NAMALWA (cell line): ENCODE data around the gene RAD51B.
A peak's percentile ranks its signal among the peaks of the same experiment; 100 is the strongest.

Source experiments
- DNase-seq: peaks from one replicate; pipeline ENCODE4 v3.0.0-alpha.2; 2015; ENCODE audit warnings: low spot score

RAD51B gene

DNA sequence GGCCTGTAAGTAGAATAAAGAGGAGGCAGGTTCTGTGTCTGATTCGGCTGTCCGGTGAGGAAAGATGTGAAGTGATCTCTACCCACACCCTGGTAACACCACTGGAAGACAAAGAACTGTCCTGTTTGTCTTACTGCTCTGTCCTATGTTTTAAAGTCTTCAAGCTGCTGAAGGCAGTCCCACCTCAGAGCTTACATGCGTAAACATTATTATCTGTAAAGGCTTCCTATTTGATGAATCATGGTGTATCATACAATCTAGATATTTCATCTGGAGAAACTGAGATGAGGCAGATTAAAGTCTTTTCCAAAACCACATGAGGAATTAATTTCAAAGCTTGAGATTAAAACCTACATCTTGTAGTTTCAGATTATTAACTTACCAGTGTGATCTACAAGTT lies 545.6 kb downstream of the RAD51B start:
- DNase-seq = no peak

DNA sequence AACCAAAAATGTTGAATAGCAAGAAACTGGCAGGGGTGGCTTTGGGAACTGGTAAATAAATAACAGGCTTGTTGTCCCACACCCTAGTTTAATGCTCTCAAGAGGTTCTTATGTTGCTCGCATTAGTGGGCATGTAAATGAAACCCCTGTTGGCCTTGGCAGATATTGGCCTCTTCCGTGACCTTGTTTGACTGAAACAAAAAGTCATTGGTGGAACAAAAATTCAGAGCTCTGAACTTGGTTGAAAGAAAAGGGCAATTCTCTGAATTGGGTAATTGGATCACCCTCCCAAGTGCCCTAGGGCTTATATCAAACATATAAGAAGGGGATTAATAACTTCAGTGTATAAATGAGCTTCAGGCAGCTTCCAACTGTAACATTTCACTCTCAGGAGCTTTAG lies 547.1 kb downstream of the RAD51B start:
- no peak for DNase-seq

DNA sequence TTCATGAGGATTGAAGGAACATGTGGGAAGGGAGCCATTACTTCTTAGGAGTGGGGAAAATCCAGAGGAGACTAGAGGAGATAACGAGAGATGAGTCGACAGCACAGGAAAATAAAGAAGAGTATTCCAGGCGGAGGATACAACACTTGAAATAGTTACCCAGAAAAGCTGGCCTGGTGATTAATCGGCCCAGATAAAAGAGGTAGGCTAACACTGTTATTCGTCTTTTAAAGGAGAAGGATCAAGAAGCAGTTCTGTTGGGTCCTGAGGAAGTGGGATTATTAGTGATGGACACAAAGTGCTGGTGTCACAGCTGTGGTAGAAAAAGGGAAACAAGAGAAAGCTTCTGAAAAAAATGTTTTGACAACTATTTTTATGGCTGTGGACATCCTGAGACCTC lies 548.0 kb downstream of the RAD51B start:
- peak; percentile 2 for DNase-seq

DNA sequence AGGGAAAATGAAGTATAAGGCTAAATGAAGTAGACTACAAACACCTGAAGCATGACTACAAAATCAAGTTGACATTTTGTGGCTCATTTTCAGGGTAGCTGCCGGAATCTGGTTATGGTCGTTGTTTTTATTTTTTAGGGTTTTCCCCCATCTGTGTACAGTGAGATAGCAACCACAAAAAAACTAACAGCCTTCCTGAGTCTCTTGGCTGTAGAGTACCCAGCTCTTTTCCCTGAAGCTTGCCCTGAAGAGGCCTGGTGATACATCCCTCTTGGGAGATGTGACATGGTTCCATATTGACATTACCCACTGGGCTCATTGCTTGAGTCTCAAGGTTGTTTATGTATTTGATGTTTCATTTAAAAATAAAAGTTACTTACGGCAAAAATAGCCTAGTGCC lies 549.3 kb downstream of the RAD51B start:
- no peak for DNase-seq

DNA sequence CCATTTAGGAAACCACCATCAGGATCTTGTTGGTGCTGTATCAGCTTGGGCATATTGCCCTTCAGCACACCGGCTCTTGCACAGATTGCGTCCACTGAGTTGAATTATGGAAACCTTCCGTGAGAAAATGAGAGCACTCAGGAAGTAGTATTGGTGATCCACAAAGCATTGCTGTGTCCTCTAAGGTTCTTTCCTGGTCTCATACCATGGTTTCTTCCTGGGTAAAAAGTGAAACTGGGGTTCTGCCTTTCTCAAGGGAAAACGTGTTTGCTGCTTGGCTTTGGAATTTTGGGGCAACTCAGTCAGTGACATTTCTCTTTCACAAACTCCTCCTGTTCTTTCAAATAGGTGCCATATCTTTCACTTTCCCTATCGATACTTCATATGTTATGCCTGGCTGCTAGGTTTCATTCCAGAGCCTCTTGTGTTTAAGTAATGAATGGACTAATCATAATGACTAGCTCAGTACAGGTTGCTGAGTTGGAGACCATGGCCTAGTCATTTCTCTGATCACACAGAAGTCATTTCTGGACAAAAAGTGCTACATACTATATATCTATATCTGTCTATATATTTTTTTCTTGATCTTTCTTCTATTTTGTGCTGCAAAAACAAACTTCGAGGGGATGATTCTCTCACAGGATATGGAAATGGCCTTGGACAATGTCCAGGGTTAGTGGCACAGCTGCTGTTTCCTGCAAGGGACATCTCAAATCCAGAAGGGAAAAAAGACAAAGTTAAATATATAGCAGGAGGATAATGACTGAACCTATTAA lies 549.9 kb downstream of the RAD51B start:
- no peak for DNase-seq

DNA sequence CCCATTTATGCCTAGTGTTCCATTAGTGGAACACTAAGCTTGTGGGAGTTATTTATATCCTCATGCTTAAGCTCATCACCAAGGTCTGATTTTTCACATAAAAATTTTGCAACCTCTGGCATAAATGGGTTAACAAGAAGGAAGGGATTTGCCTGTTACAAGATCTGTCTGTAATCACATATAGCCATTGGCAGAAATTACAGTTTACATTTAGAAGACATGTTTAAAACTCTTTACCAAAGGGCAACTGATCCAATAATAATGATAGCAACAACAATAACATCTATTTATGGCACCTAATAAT lies 550.4 kb downstream of the RAD51B start:
- no peak for DNase-seq

DNA sequence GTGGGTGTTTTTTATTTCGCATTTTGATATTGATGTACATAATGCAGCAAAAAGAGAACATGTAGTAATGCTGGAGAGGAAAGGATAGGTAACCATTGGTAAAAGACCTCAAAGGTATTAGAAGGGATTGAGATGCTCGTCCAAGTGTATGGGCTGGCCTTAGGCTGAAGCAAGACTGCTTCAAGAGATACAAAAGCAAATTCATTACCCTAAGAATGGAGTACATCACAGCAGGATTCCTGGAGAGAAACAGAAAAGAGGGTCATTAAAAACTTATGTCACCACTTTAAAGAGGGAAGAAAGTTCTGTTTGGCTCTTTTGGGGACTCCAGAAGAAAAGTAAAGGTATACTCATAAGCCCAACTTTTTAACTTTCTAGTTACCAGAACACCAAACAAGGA lies 552.8 kb downstream of the RAD51B start:
- no peak for DNase-seq

DNA sequence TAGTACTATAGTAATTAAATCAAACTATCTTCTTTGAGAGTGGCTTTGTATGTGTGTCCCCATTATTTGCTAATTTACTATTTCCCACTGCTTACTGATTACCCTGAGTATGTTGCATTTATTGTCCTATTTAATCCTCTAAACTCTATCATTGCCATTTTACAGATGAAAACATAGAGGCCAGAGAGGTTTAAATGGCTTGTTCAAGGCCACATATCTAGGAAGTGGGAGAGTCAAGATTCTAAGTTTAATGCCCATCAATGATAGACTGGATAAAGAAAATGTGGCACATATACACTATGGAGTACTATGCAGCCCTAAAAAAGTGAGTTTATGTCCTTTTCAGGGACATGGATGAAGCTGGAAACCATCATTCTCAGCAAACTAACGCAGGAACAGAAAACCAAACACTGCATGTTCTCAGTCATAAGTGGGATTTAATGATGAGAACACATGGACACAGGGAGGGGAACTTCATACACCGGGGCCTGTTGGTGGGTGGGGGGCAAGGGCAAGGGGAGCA lies 553.6 kb downstream of the RAD51B start:
- no peak for DNase-seq

DNA sequence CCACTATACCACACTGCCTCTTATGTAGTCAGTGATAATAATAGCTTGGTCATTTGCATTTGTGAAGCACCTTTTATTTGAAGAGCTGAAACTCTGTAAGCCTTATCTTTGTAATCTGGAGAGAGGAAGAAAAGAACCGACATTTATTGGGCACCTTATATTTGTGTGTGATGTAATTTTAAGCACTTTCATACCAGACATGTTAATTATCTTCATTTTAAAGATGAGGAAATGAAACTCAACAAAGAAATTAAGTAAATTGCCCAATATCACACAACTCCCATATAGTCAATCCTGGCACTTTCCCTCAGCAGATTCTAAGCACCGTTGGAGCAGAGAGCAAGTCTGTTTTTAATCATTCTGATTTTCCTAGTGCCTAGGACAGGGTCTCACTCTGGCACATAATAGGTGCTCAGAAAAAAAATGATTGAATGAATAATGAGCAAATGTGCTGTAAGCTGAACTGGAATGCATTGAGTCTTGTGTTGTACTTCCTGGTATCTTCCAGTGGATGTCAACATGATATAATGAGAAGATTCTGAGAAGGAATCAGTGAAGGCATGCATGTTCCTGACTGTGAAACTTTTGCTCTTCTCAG lies 554.4 kb downstream of the RAD51B start:
- peak; percentile 6 for DNase-seq

DNA sequence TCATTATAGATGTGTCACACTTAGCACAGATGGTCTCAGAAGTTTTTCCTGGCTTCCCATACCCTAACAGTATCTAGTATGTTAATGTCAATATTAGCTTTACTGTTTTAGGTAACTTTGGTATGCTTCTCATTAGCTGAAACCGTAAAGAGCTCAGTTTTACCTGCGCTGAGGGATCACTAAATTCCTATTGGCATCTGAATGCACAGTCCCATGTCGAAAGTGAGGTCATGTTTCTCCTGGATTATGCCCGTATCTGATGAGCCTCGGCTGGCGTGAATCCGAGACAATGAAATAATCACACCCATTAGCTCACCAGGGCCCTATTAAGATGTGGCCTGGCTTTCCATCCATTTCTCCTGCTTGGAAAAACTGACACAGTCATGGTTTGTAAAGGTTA lies 555.1 kb downstream of the RAD51B start:
- DNase-seq = no peak

DNA sequence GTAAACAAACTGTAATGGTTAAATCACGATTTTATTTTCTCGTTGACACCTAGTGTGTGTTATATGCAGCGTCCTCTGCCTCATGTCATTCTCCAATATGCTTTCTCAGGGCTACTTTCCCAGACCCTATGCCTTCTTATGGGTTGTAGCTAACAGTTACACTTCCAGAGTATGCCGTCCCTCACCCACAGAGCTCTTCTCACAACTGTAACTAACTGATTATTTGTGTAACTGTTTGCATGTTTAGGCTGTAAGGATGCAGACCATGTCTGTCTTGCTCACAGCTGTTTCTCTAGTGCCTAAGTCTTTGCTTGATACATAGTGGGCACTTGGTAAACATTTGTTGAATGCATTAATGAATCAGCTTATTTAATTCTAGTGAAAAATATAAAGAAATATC lies 555.8 kb downstream of the RAD51B start:
- no peak for DNase-seq

DNA sequence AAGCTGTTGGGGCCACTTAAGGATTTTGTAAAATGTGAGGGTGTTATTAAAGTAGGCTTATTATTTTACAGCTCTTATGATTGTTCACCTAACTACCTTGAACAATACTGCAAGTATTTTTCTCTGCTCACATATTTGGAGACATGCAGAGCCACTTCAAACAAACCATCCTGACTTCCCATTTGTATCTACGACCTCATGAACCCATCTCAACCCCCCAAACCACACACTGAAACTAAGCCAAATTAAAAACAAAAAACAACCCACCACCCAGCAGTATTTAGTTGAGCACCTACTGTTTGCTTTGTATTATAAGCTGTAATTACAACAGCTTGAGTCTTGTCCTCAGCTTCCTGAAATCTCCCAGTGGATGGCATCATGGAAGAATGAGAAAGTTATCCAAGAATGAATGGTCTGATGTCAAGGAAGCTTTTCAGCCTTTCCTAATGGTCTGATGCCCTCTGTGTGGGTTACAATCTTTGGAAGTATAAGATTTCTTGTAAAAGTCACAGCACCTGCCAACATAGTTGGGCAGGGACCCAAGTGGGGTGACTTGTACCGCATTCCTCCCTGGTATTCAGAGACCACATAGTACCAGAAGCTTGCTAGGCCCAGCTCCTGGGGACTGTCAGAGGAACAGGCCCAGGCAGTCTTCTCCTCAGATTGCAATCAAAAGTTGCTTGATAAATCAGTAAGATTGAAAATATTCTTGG lies 556.6 kb downstream of the RAD51B start:
- DNase-seq = no peak

DNA sequence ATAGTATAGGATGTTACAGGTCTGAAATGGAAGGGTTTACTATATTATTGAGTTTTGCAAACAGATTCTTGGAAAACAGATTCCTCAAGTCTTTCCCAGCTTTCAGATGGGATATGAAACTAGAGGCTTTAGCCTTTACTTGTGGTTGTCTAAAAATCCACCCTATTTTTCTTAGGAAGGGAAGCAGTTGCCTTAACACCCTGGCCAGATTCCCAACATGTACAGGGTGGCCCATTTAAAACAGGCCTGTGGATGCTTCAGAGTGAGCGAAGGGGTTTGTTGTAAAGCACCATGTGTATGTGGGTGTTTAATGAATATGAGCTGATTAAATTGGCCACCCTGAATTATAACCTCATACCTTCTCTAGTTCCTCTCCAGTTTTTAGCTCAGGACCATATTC lies 557.4 kb downstream of the RAD51B start:
- DNase-seq = no peak

DNA sequence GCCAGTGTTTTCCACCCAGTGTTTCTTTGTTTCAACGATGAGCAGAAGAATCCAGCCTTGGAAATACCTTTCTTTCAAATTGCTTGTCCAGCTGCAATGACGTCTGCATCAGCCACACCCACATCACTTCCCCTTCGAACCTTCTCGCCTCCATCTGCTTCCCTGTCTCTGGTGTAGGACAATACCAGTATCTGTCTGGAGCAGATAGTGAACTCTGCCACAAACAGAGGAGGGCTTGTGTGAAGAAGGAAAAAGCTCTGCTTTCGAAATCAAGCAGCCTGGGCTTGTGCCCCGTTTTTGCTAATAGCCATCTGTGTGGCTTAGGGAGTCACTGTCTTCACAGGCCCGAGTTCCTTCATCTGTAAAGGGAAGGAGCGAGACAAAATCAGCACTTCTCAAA lies 557.9 kb downstream of the RAD51B start:
- peak; percentile 1 for DNase-seq

DNA sequence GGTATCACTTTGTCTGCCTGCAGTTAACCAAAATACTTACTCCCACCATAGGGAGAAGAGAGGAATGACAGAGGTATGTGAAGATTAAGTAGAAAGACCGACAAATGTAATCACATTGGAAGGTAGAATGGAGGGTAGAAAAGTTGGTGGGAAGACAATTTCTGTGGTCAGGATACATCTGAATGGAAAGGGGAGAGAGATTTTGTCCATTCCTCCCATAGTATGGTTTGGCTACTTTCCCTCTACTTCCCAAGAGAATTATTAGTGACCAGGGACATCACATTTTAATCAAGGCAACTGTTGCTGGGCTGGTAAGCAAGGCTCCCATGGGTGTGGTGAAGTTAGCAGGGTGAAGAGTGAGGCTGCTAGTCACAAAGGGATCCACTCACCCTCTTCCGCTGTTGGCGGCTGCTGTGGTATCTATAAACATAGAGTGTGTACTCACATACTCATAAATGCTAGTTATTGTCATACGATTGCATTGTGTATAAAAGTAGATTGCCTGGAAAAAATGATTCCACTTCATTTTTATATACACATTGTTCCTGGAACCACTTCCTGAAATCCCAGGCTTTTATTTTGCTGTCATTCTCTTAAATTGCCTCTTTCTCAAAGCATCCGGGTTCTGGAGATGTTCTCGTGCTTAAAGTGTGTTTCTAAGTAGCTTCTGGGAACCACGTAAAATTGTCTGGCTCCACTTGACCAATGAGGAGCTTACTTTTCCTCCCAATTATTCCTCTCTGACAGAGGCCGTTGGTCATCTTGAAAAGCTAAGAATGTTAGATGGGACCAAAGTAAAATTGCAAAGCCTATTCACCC lies 560.1 kb downstream of the RAD51B start:
- DNase-seq = no peak

DNA sequence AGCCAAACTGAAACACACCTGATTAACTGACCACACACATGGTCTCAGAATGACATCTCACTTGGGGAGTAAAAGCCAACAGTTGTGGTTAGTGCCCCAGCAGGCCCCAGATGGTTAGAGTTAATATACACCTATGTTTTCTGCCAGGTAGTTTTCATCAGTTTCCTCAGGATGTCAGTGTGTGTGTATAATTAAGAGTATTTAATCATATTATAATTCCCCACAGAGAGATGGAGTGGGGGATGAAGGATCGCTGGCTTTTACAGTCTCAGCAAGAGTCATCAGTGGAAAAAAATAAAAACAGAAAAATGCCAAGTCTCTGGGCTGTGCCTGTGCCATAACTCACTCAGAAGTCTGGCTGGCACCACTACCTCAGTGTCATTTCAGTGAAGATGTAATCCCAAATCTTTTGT lies 560.8 kb downstream of the RAD51B start:
- DNase-seq = no peak

DNA sequence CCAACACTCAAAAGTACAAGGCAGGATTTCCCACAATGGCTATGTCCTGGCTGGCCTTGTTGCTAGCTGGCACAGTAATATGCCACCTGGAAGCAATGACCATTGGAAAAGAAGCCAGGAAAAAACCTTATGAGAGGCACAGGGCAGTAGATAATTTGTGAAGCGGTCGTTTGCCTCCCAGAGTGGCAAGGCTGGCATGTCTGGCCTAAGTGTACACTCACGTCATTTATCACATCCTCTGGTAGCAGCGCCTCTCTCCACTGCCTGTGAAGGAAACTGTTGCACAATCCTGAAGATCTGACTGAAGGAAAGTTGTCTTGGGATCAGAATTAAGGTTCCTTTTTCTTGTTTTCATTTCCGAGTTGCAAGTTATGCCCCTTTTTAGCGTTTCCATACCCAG lies 564.8 kb downstream of the RAD51B start:
- no peak for DNase-seq

DNA sequence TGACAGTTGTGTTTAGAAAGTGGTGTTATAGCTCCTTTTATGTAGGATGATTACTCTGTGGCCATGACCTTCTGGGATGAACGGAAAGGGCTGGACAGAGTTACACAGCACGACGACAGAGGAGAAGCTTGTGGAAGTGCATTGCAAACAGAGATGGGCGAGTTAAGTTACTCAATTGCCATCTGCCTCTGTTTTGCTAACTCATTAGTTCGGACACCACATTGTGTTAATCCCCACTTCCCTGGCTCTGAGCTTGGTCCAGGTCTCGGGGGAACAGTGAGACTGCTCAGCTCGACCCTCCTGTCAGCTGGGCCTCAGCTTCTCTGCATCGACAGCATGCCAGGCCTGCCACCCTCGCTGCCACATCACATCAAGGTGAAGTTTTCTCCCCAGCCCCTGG lies 565.3 kb downstream of the RAD51B start:
- no peak for DNase-seq

DNA sequence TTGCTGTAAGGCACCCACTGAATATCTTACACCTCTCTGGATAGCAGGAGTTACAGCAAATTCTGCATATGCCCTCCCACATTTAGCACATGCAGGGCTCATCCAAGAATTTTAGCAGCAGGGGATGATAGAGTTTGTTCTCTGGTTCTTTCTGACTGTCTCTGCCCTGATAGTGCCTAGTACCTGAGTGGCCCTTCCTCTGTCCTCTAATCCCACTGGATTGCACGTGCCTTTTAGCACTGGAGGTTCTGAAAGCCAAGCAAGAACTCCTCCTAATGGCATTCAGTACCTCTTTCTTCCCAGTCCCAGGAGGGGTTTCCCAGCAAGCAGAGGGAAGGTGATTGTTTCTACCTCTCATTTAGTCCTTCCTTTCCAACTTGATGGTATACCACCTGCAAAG lies 566.9 kb downstream of the RAD51B start:
- no peak for DNase-seq

DNA sequence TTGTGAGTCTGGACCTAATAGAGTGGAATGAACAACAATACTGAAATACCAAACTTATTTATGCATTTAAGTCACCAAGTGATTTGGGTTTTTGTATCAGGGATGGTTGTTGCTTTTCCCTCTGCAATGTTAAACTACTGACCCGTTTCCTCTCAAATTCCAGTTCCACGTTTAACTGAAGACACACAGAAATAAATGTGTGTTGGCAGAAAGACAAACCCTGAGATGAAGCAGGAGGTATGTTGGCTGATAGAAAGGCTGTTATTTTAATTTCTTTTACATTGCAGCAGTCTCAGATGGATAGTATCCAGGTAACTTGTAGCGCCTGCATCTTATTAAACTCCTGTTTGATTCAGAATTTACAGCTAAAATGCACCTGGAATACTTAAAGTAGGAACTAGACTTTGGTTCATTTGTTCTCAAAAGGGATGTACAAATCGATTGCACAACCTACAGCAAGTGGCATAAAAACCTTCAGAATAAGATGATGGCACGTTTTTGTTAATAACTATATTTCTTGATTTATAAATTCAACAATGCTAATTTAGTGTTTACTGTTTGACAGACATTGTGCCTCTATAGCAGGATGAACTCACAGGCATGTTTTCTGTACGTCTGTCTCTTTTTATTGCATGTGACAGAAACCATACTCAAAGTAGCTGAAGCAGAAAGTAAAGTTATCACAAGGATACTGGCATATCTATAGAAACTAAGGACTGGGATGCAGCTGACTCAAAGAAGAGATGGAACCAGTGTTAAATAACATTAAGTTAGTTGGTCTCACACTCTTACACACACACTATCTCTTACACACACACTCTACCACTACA lies 567.6 kb downstream of the RAD51B start:
- DNase-seq = no peak

DNA sequence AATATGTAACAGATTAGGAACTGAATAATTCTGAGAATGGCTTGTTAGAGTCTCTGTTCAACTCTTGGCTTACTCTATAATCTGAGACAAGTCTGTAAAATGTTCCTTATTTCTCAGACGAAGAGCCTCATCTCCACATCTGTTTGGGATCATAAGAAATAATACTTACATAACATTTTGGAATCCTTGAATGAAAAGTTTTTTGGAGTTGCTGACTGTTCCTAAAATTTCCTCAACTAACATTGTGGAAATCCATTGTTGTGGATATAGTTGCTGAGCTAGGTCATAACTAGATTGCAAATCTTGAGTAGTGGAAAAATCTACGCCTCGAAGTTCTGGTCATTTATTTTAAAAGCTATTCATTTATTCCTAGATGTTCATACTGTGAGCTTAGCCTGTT lies 570.4 kb downstream of the RAD51B start:
- no peak for DNase-seq

DNA sequence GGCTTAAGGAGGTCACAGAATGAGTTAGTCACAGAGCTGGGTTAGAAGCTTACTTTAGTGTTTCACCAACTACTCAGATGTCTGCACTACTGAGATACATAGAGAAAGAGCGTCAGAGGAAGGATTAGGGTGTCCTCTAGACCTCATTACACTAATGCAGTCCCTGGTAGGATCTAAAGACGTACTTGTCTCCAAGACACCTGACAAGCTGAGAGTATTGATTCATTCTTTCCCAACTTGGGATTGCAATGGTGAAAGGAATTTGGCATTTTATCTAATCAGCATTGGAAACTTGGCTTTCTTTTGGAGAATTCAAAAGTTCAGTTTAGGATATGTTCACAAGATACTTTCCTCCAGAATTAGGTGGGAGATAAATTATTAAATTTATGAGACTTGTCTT lies 571.2 kb downstream of the RAD51B start:
- no peak for DNase-seq
